ENCODE data around the gene ZBTB47.

DNA sequence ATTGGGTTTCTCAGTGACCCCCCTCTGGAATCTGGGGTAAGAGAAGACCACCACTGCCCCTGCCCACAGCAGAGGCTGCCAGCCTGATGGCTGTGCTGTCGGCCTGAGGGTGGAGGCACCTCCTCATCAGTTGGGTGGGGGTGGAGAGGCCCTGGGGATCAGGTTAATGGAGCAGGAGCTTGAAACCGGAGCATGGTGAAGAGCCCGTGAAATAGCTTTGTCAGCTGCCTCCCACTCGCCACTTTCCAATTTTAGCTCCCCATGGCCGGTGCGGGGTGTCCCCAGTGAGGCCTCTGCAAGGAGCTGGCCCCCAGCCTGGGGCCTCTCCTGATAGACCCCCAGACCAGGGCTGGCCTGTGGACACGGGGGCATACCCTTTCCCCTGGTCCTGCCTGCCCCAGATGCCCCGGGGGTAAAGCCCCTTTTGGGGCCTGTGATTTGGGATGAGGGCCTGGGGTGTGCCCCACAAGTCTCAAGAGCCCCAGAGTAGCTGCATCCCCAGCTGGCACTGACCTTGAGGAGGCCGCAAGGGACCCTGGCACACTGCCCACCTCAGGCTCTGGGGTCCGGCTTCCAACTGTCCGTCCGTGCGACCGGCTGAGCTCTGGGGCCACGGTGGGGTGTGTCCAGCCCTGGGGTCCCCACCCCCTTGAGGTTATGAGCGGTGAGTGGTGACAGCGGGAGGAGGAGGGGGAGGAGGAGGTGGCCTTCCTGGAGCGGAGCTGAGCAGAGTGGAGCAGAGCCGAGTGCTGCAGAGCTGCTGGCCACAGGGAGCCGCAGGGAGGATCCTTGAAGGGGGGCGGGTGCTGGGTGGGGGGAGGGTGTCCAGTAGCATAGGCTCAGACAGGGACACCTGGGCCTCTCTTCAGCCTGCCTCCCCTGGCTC lies 48.8 kb downstream of the ZBTB47 start, which contains the start of gene HHATL:
- TF ChIP-seq, protein P1, sequence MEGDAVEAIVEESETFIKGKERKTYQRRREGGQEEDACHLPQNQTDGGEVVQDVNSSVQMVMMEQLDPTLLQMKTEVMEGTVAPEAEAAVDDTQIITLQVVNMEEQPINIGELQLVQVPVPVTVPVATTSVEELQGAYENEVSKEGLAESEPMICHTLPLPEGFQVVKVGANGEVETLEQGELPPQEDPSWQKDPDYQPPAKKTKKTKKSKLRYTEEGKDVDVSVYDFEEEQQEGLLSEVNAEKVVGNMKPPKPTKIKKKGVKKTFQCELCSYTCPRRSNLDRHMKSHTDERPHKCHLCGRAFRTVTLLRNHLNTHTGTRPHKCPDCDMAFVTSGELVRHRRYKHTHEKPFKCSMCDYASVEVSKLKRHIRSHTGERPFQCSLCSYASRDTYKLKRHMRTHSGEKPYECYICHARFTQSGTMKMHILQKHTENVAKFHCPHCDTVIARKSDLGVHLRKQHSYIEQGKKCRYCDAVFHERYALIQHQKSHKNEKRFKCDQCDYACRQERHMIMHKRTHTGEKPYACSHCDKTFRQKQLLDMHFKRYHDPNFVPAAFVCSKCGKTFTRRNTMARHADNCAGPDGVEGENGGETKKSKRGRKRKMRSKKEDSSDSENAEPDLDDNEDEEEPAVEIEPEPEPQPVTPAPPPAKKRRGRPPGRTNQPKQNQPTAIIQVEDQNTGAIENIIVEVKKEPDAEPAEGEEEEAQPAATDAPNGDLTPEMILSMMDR (IDR thresholded peaks at IDR 0.05), result no peak
- no peak for TF ChIP-seq ZFX (IDR thresholded peaks at IDR 0.05; ENCODE audit: borderline replicate concordance)
